GM12891 (cell line): Measurements from ENCODE around the gene PPP1R12B.
"Not testable (repeated sequence)": the region's sequence is repeated elsewhere in the genome, so short reads cannot be mapped to it uniquely, and the experiment has no call there.

Experiments used
- PAX5 ChIP-seq: IDR thresholded peaks from 2 replicates; pipeline ENCODE4 v1.6.1; 2011; ENCODE audit warnings: low read length, moderate library complexity, mild to moderate bottlenecking; ENCODE audit not compliant: insufficient read depth, severe bottlenecking
- POLR2A ChIP-seq: IDR thresholded peaks from 2 replicates; pipeline ENCODE4 v1.6.1; 2011; ENCODE audit warnings: low read depth, low read length, control low read depth
- POLR2AphosphoS5 ChIP-seq: IDR thresholded peaks from 2 replicates; pipeline ENCODE4 v1.6.1; 2011; ENCODE audit warnings: low read depth, low read length, control low read depth
- POU2F2 ChIP-seq: IDR thresholded peaks from 2 replicates; pipeline ENCODE4 v1.6.1; 2011; ENCODE audit warnings: low read depth, mild to moderate bottlenecking, control low read depth, low read length, moderate library complexity
- SPI1 ChIP-seq: IDR thresholded peaks from 2 replicates; pipeline ENCODE4 v1.6.1; 2011; ENCODE audit warnings: low read depth, low read length, control low read depth
- TAF1 ChIP-seq: IDR thresholded peaks from 2 replicates; pipeline ENCODE4 v1.6.1; 2011; ENCODE audit warnings: low read depth, low read length, control low read depth

DNA sequence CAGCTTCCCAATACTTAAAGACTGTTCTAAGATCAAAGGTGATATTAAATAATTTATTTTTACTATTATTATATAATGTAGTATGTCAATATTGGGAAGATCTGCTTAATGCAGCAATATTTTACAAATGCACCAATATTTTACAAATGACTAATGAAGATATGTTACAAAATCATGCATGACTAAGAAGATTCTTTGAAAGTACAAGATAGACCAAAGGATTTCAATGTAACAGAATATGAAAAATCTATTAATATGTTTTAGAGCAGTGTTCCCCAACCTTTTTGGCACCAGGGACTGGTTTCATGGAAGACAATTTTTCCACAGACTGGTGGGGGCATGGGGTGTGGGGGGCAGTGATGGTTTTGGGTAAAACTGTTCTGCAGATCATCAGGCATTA is 132.1 kb downstream of the PPP1R12B start:
- not testable (repeated sequence) for TF ChIP-seq POLR2A, POLR2AphosphoS5, SPI1, PAX5, TAF1, POU2F2
